Chondrocyte (in vitro differentiated cells): Measurements from ENCODE around the gene DIABLO. TPM values are rescaled to one million over a fixed set of nuclear protein-coding genes. Genes with fewer than 3 reads are reported as not detected.

ENCODE experiments used
- DNase-seq: peaks from one replicate; pipeline ENCODE4 v3.0.0; 2021; ENCODE audit warnings: mixed read lengths, low spot score
- H3K27ac Mint-ChIP-seq: one replicate; pipeline ENCODE4 v1.8.0; 2021; ENCODE audit warnings: mild to moderate bottlenecking, moderate library complexity, mixed read lengths; ENCODE audit not compliant: unreplicated experiment
- H3K27me3 Mint-ChIP-seq: 2 replicates; pipeline ENCODE4 v1.8.0; 2021; ENCODE audit warnings: low read depth, mixed read lengths
- H3K36me3 Mint-ChIP-seq: 2 replicates; pipeline ENCODE4 v1.8.0; 2021; ENCODE audit warnings: low read depth, mixed read lengths
- H3K4me1 Mint-ChIP-seq: 2 replicates; pipeline ENCODE4 v1.8.0; 2021; ENCODE audit warnings: low read depth, mild to moderate bottlenecking, mixed read lengths
- H3K4me3 Mint-ChIP-seq: one replicate; pipeline ENCODE4 v1.8.0; 2021; ENCODE audit warnings: mild to moderate bottlenecking, moderate library complexity, mixed read lengths; ENCODE audit not compliant: unreplicated experiment
- H3K9me3 Mint-ChIP-seq: 2 replicates; pipeline ENCODE4 v1.8.0; 2021; ENCODE audit warnings: low read depth, mixed read lengths
- total RNA-seq: library from RNA; stranded (reverse); gene quantifications from 3 replicates; pipeline ENCODE4 v1.2.1, GENCODE V29; 2021
- TF ChIP-seq, protein P1 (sequence below): fragments of 200-600 bp; sonication (generic); IDR thresholded peaks from 2 replicates; pipeline ENCODE4 v1.5.0; 2021; ENCODE audit warnings: antibody characterized with exemption, mild to moderate bottlenecking, moderate library complexity

The DIABLO gene
- total RNA-seq, 1 donor from 2014 or later, result 47.7 TPM

DNA sequence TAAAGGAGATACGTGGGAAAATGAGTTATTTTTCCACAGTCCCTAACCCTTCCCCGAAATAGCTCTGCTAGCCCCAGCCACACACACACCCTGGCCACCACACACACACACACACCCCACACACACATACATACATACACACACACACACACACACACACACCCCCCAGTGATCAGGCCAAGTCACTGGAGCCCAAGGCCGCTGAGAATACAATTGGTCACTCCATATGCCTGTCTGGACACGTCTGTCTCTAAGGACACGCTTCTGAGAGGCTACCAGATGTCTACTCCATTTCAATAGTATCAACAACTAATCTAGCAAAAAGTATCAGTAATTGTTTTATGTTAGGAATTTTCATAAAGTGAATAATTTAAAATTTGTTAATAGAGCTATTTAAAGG is 13.0 kb upstream of the DIABLO start:
- Mint-ChIP-seq H3K27ac (no peak overlapping the region), H3K36me3 (peaks cover 13% of the 10 kb centered on the region), H3K4me1 (no peaks in the 10 kb centered on the region), H3K4me3 (no peak overlapping the region), H3K27me3 (no peaks in the 10 kb centered on the region), H3K9me3 (no peaks in the 10 kb centered on the region)
- TF ChIP-seq, protein P1, sequence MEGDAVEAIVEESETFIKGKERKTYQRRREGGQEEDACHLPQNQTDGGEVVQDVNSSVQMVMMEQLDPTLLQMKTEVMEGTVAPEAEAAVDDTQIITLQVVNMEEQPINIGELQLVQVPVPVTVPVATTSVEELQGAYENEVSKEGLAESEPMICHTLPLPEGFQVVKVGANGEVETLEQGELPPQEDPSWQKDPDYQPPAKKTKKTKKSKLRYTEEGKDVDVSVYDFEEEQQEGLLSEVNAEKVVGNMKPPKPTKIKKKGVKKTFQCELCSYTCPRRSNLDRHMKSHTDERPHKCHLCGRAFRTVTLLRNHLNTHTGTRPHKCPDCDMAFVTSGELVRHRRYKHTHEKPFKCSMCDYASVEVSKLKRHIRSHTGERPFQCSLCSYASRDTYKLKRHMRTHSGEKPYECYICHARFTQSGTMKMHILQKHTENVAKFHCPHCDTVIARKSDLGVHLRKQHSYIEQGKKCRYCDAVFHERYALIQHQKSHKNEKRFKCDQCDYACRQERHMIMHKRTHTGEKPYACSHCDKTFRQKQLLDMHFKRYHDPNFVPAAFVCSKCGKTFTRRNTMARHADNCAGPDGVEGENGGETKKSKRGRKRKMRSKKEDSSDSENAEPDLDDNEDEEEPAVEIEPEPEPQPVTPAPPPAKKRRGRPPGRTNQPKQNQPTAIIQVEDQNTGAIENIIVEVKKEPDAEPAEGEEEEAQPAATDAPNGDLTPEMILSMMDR, result no peak
- no peak for DNase-seq

- TF ChIP-seq, protein P1, result no peak
- Mint-ChIP-seq H3K27me3 (no peaks in the 10 kb centered on the region), H3K4me3 (no peak overlapping the region), H3K27ac (no peak overlapping the region), H3K4me1 (no peaks in the 10 kb centered on the region), H3K9me3 (no peaks in the 10 kb centered on the region), H3K36me3 (peaks cover 15% of the 10 kb centered on the region)
- no peak for DNase-seq
Measured at GRCh38 chr12:122235741-122236140, 9.9 kb upstream of the DIABLO start.

- H3K9me3 Mint-ChIP-seq, result no peaks in the 10 kb centered on the region
- no peak overlapping the region for H3K27ac Mint-ChIP-seq
- H3K27me3 Mint-ChIP-seq, result no peaks in the 10 kb centered on the region
- TF ChIP-seq, protein P1, result no peak
- H3K4me3 Mint-ChIP-seq, result no peak overlapping the region
- H3K4me1 Mint-ChIP-seq, result no peaks in the 10 kb centered on the region
- no peak for DNase-seq
- H3K36me3 Mint-ChIP-seq, result peaks cover 13% of the 10 kb centered on the region
Measured at GRCh38 chr12:122232691-122233090, 6.8 kb upstream of the DIABLO start.

DNA sequence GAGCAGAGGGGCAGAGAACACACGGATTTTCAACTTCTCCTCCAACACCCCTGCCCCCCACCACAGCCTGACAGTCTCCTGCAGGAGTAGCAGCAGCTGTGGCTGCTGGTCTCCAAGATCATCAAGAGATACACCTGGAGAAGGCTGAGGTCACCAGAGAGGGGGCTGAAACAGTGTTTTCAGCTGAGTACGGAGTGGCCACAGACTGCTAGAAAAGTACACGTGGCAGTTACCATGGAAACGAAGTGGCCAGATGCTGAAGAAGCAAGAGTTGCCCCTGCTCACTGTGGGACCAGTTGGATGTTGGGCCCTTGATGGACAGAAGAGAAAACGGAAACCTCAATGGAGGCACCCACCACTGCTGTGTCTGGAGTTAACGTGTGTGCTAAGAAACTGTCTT is 4.9 kb upstream of the DIABLO start:
- Mint-ChIP-seq H3K4me3 (no peak overlapping the region), H3K9me3 (no peaks in the 10 kb centered on the region), H3K36me3 (peaks cover 10% of the 10 kb centered on the region), H3K4me1 (peaks cover 8% of the 10 kb centered on the region), H3K27me3 (no peaks in the 10 kb centered on the region), H3K27ac (no peak overlapping the region)
- TF ChIP-seq, protein P1, result no peak
- DNase-seq, result no peak

GRCh38 chr12:122228092-122228491 is 2.2 kb upstream of the DIABLO start:
- TF ChIP-seq, protein P1, result no peak
- no peak overlapping the region for H3K4me3 Mint-ChIP-seq
- no peak overlapping the region for H3K27ac Mint-ChIP-seq
- no peak for DNase-seq
- no peaks in the 10 kb centered on the region for H3K27me3 Mint-ChIP-seq
- peaks cover 10% of the 10 kb centered on the region for H3K36me3 Mint-ChIP-seq
- no peaks in the 10 kb centered on the region for H3K9me3 Mint-ChIP-seq
- H3K4me1 Mint-ChIP-seq, result peaks cover 28% of the 10 kb centered on the region
